Activated naive CD4-positive, alpha-beta T cell treated with anti-CD3 and anti-CD28 coated beads, Interleukin-2, amount 10 ng/mL, durations not matched to agents 7 days and 5 days (primary cell): ENCODE results near the gene MAGIX.

Experiments
- CTCF ChIA-PET: fragments of 350-600 bp; sonication (Branson Sonifier 250); formaldehyde crosslinking; loops from one replicate; lab custom pipeline; 2021; ENCODE audit warnings: antibody characterized with exemption; lab: Charles Lee
- DNase-seq: peaks from one replicate; pipeline ENCODE4 v3.0.0-alpha.2; 2020
- H3K27ac Mint-ChIP-seq: one replicate; pipeline ENCODE4 v1.8.0; 2021; ENCODE audit warnings: mild to moderate bottlenecking, moderate library complexity, mixed read lengths
- H3K27me3 Mint-ChIP-seq: one replicate; pipeline ENCODE4 v1.8.0; 2021; ENCODE audit warnings: mild to moderate bottlenecking, mixed read lengths
- H3K36me3 Mint-ChIP-seq: one replicate; pipeline ENCODE4 v1.8.0; 2021; ENCODE audit warnings: mixed read lengths
- H3K4me1 Mint-ChIP-seq: one replicate; pipeline ENCODE4 v1.8.0; 2021; ENCODE audit warnings: mixed read lengths
- H3K4me3 Mint-ChIP-seq: one replicate; pipeline ENCODE4 v1.8.0; 2021; ENCODE audit warnings: mild to moderate bottlenecking, moderate library complexity, mixed read lengths
- H3K9me3 Mint-ChIP-seq: one replicate; pipeline ENCODE4 v1.8.0; 2021; ENCODE audit warnings: mixed read lengths

Gene MAGIX

DNA sequence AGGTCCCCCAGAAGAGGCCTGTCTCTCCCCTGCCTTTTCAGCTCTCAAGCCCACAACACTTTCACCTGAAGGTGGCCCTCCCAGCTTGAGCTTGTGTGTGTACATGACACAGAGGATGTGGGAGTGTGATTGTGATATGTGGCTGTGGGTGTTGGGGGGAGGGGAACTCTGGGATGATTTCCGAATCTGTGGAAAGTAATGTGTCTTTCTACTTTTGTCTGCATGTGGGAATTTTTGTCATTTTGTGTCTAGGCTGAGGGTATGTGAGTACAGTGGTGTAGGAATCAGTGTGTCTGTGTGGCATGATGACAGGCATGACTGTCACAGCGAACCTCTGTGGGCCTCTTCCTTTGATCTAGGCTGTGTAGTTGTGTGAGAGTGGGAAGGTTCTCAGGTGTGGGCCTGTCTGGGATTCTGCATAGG, 31.0 kb downstream of the MAGIX start:
- peaks cover 42% of the 10 kb centered on the region for H3K4me1 Mint-ChIP-seq
- DNase-seq, result peak; percentile 36
- peaks cover 2% of the 10 kb centered on the region for H3K36me3 Mint-ChIP-seq
- CTCF ChIA-PET, result interaction anchor here (1.0 to 2.5 kb wide), 11 partner anchors 21 to 683 kb away, joined by 3 to 12 read pairs (median 5); partner anchors contain the start of gene PLP2
- H3K9me3 Mint-ChIP-seq, result no peaks in the 10 kb centered on the region
- H3K27ac Mint-ChIP-seq, result peak overlapping the region; percentile 73
- peaks cover 9% of the 10 kb centered on the region for H3K27me3 Mint-ChIP-seq
- no peak overlapping the region for H3K4me3 Mint-ChIP-seq

DNA sequence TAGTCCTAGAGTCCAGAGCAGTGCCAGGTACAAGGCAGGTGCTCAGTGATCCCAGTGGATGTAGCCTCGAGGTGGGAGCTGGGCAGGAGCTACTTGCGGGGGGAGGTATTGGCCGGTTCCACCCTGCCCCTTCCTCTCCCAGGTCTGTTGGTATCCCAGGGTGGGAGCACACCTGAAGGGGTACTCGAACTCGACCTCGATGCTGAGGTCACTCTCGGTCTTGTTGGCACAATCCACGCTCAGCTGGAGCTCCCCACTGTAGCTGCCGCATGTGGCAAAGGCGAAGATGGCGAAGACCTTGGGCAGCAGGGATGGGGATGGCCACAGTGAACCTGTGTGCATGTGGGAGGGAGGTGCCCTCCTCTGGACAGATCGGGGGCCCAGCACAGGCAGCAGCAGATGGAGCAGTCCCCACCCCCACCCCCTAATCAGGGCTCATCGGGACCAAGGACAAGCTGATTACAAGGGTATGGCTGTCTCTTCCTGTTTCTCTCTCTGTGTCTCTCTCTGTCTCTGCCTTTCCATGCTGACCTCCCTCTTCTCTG, 35.1 kb downstream of the MAGIX start:
- Mint-ChIP-seq H3K27me3 (peaks cover 16% of the 10 kb centered on the region), H3K4me3 (no peak overlapping the region), H3K27ac (no peak overlapping the region), H3K4me1 (peaks cover 34% of the 10 kb centered on the region), H3K36me3 (no peaks in the 10 kb centered on the region), H3K9me3 (no peaks in the 10 kb centered on the region)
- CTCF ChIA-PET, result no interaction called here
- no peak for DNase-seq

DNA sequence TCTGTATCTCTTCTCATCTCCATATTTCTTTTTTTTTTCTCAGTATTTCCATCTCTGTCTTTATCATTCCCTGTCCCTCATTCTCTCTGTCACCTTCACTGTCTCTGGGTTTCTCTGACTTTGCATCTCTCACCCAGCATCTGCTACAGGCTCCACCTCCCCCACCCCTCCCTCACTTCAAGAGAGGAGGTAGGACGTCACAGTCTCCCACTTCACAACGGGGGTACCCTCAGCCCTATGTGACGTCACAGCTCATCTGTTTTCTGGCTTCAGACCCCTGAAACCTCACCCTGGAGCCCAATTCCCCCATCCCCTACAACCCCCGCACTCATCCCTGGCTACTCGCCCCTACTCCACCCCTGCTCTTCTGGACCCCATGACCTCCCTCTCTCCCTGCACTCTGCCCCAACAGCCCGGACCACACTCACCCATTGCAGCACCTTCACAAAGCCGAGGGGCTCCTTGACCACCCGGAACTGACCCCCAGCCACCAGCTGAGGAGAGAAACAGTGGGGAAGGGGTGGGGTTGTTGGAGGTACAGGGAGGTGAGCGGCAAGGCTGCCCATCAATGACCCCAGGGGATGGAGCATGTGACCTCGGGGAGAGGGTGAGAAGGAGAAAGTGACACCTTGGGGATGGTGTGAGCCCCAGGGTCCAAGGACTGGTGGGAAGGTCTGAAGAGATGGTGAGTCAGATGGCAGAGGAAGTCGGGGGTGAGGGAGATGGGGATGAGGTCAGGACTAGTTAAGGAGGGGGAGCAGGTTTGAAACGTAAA, 36.2 kb downstream of the MAGIX start:
- no peak for DNase-seq
- H3K36me3 Mint-ChIP-seq, result no peaks in the 10 kb centered on the region
- H3K4me3 Mint-ChIP-seq, result no peak overlapping the region
- H3K27ac Mint-ChIP-seq, result no peak overlapping the region
- CTCF ChIA-PET, result no interaction called here
- H3K9me3 Mint-ChIP-seq, result no peaks in the 10 kb centered on the region
- peaks cover 23% of the 10 kb centered on the region for H3K4me1 Mint-ChIP-seq
- peaks cover 20% of the 10 kb centered on the region for H3K27me3 Mint-ChIP-seq

DNA sequence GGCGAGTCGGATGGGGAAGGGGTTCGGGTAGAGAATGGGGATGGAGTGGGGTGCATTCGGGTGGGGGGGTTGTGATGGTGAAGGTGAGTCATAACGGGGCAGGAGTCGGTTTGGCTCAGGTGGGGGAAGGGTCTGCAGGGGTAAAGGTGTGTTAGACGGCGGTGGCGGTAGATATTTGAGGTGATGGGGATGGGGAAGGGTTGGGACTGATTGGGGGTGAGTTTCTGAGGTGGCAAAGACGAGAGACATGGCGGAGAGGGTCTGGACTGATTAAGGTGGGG, 36.7 kb downstream of the MAGIX start:
- DNase-seq, result no peak
- Mint-ChIP-seq H3K27me3 (peaks cover 25% of the 10 kb centered on the region), H3K4me3 (no peak overlapping the region), H3K9me3 (no peaks in the 10 kb centered on the region), H3K36me3 (no peaks in the 10 kb centered on the region), H3K27ac (no peak overlapping the region), H3K4me1 (peaks cover 19% of the 10 kb centered on the region)
- CTCF ChIA-PET, result no interaction called here

DNA sequence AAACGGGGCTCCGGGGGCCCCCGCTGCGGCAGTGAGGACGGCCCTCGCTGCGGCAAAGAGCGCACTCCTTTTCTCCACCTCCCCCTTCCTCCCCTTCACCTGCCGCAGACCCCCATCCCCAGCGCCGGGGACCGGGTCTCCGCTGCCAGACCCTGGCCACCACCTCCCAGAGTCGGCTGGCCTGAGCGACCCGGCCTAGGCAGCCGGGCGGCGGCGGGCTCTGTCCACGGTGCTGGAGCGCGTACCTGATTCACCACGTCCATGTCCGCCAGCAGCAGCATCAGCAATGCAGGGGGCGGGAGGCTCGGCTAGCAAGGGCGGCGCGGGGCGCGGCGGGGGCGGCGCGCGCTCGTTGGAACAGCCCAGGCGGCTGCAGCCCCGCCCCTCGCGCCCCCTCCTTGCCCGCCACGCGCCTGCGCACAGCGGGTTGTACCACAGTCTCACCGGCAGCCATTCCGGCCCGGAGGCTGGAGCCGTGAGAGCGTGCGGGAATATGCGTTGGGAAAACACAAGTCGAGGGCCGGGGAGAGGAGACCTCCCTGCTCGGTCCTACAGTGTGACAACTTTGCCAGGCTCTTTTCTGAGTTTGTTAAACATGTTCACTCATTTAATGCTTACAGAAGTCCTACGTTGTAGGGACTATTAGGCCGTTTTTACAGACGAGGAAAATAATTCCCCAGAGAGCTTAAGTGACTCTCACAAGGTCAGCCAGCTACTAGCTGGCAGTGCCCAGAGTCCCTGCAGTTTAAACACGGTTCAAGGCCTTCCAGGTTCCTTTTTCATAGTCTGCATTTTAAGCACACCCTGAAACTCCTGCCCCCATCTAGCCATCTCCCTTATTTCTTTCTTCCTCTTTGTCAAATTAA, 37.6 kb downstream of the MAGIX start, which contains the start of gene SYP:
Gene SYP (minus strand): TSS at position 288 of the 866 bp plus-strand sequence. CDS start 7 bp downstream, at position 281.
- H3K36me3 Mint-ChIP-seq, result no peaks in the 10 kb centered on the region
- CTCF ChIA-PET, result no interaction called here

DNA sequence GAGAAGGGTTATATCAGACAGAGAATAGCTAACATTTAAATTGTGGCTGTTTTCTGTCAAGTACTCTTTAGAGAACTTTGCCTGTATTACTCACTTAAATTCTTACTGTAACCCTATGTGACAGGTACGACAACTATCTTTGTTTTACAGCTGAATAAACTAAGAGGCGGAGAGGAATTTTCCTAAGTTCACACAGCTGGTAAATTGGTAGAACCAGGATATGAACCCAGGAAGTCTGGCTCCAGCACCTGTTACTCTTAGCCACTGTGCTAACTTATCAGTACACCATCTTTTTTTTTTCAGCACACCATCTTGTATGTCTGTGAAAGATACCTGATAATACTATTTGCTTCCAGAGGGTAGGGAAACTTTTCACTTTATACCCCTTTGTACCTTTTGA, 39.5 kb downstream of the MAGIX start:
- H3K36me3 Mint-ChIP-seq, result no peaks in the 10 kb centered on the region
- DNase-seq, result no peak
- no peaks in the 10 kb centered on the region for H3K9me3 Mint-ChIP-seq
- CTCF ChIA-PET, result no interaction called here
- H3K4me1 Mint-ChIP-seq, result peaks cover 19% of the 10 kb centered on the region
- peaks cover 27% of the 10 kb centered on the region for H3K27me3 Mint-ChIP-seq
- H3K27ac Mint-ChIP-seq, result no peak overlapping the region
- H3K4me3 Mint-ChIP-seq, result no peak overlapping the region

More for the DNA sequence above, 37.6 kb downstream of the MAGIX start, which contains the start of gene SYP:
- peak within 1 kb of the TSS; percentile 27 for H3K4me3 Mint-ChIP-seq
- H3K4me1 Mint-ChIP-seq, result peaks cover 19% of the 10 kb centered on the region
- no peaks in the 10 kb centered on the region for H3K9me3 Mint-ChIP-seq
- H3K27ac Mint-ChIP-seq, result peak within 1 kb of the TSS; percentile 46
- H3K27me3 Mint-ChIP-seq, result peaks cover 27% of the 10 kb centered on the region
- peak; percentile 89 for DNase-seq

DNA sequence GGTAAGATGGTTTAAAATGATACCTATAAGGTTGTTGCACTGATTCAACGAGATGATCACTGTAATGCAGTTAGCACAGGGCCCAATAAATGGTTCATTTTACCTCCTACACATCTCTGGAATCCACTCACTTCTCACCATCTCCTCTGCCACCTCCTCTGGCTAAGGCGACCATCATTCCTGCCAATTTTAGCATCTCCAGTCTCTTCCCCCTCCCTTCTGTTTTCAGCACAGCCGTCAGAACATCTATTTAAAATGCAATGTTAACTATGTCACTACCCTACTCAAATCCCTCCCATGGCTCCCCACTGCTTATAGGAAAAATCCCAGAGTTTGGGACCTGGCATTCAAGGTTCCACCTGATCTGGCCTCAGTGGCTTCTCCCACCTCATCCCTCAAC, 41.0 kb downstream of the MAGIX start:
- H3K27ac Mint-ChIP-seq, result no peak overlapping the region
- no peak overlapping the region for H3K4me3 Mint-ChIP-seq
- peaks cover 11% of the 10 kb centered on the region for H3K4me1 Mint-ChIP-seq
- DNase-seq, result no peak
- H3K27me3 Mint-ChIP-seq, result peaks cover 19% of the 10 kb centered on the region
- H3K36me3 Mint-ChIP-seq, result no peaks in the 10 kb centered on the region
- H3K9me3 Mint-ChIP-seq, result no peaks in the 10 kb centered on the region
- CTCF ChIA-PET, result no interaction called here

DNA sequence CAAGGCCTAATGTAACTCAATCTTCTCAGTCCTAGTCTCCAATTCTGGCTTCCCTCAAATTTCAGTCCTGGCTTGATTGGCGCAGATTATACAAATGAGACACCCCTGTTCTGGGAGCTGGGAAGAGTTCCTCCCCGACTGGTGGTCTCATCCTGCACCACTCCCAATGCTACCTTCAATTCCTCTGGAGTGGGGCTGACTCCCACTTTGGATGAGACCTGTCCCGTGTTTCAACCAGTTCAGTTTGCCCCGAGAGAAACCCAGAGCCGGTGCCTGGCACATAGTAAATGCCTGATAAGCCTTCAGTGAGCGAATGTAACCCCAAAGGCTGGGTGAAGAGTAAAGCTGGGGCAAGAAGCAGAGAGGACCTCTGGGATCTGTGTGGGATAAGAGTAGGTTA, 41.5 kb downstream of the MAGIX start:
- CTCF ChIA-PET, result no interaction called here
- no peak for DNase-seq
- Mint-ChIP-seq H3K27me3 (peaks cover 14% of the 10 kb centered on the region), H3K9me3 (no peaks in the 10 kb centered on the region), H3K36me3 (no peaks in the 10 kb centered on the region), H3K4me3 (no peak overlapping the region), H3K27ac (no peak overlapping the region), H3K4me1 (peaks cover 7% of the 10 kb centered on the region)

DNA sequence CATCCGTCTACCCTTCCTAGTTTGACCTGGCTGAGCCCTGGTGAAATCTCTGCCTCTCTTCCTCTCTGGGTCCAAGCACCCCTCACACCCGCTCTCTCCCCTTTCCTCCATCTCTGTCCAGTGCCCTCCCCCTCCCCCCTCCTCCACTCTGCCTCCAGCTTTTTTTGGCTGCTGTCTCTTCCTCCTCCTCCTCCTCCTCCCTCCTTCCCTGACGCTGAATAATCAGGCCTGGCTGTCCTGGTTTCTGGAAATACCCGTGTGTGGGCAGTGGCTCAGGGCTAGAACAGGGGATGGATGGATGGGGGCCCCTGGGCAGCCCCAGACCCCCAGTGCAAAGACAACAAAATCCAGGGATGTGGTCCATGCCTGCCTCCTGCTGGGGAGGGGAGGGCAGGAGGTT, 42.2 kb downstream of the MAGIX start:
- peaks cover 5% of the 10 kb centered on the region for H3K4me1 Mint-ChIP-seq
- no peaks in the 10 kb centered on the region for H3K36me3 Mint-ChIP-seq
- CTCF ChIA-PET, result no interaction called here
- no peak overlapping the region for H3K27ac Mint-ChIP-seq
- H3K4me3 Mint-ChIP-seq, result no peak overlapping the region
- peaks cover 14% of the 10 kb centered on the region for H3K27me3 Mint-ChIP-seq
- H3K9me3 Mint-ChIP-seq, result no peaks in the 10 kb centered on the region
- no peak for DNase-seq

DNA sequence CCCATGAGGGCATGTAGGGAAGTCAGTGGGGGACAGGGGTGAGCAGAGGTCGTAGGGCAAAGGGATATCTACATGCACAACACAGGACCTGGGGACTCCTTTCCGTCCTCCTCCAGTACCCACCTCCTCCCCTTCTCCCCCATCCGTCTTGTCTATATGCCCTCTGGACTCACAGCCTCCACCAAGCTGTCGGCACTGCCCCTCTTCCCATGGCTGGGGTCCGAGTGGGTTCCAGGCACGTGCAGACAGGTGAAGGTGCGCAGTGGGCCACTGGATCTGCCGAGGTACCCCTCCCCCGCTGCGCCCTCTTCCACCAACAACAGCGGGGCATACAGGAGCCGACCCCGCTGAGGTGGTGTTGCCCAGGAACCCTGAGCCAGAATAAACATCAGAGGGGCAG, 42.9 kb downstream of the MAGIX start:
- H3K27ac Mint-ChIP-seq, result no peak overlapping the region
- no peaks in the 10 kb centered on the region for H3K36me3 Mint-ChIP-seq
- peaks cover 4% of the 10 kb centered on the region for H3K4me1 Mint-ChIP-seq
- CTCF ChIA-PET, result no interaction called here
- no peak overlapping the region for H3K4me3 Mint-ChIP-seq
- H3K9me3 Mint-ChIP-seq, result no peaks in the 10 kb centered on the region
- H3K27me3 Mint-ChIP-seq, result peaks cover 19% of the 10 kb centered on the region
- no peak for DNase-seq

DNA sequence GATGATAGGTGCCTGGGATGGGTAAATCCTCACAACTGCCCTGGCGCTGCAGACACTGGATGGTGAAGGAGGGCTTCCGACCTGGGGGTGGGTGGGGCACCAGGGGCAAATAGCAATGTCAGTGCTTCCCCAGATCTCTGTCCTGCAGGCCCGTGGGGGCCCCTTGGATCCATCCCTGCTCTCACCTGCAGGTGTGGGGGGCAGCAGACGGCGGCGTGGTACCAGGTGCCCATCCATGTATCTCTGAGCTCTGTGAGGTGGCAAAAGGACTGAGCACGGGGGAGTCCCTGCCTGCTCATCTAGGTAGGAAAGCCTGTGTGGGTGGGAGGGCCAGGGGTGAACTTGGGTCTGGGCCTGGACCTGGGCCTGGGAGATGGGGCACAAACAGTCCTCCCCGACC, 44.0 kb downstream of the MAGIX start:
- no peaks in the 10 kb centered on the region for H3K36me3 Mint-ChIP-seq
- H3K27ac Mint-ChIP-seq, result no peak overlapping the region
- H3K27me3 Mint-ChIP-seq, result peaks cover 27% of the 10 kb centered on the region
- H3K4me1 Mint-ChIP-seq, result no peaks in the 10 kb centered on the region
- DNase-seq, result no peak
- CTCF ChIA-PET, result no interaction called here
- no peak overlapping the region for H3K4me3 Mint-ChIP-seq
- no peaks in the 10 kb centered on the region for H3K9me3 Mint-ChIP-seq

DNA sequence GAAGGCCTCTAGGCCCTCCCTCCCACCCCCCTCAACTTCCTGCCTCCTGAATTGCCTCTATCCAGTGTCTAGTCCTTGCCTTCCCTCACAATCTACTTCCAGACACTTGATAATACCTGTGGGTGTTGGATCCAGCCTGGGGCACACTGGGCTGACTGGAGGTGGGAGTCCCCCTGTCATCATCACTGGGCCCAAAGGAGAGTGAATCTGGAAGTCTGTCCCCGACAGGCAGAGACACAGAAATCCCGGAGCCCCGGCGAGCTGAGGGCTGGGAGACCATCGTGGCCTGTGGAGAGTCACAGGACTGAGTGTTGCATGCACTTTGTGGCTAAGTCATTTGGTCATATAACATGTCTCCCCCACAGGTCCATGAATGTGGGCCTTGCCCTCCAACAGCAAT, 45.8 kb downstream of the MAGIX start:
- Mint-ChIP-seq H3K9me3 (peaks cover 6% of the 10 kb centered on the region), H3K4me3 (no peak overlapping the region)
- CTCF ChIA-PET, result interaction anchor here (1.7 kb wide), 1 partner anchor 16 kb away, joined by 6 read pairs; no protein-coding TSS in a partner anchor

DNA sequence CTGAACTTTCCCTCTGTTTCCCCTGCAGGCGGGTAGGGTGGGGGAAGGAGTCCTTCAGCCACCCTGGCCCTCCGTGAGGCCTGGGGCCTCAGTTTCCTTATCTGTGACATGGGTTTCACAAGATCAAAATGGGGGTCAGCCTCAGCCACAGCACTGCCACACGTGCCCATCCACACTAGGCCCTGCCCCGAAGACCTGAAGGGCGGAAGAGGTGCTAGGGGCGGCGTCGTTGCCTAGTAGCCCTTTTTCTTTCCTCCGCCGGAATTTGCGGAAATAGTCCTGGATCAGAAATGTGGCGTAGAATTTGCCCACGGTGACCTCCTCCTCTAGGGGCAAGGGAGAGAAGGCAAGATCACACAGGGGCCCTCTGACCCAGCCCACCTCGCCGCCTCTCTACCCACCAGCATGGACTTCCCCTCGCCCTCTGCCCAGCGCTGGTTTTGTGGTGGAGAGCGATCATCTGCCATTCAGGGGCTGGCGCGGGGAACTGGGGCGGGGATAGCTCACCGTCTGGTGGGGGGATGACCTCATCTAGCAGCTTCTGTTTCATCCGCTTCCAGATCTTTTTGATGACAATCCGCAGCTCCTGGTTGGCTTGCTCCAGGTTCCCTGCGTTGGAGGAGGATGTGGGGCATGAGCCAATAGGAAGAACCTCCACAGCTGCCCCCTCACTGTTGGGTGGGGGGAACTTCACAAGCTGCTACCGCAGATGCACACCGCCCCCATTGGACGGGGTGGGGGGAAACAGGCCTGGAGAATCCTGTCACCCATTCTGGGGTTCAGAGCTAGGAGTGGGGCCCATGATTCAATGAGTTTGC, 47.1 kb downstream of the MAGIX start:
- peaks cover 31% of the 10 kb centered on the region for H3K27me3 Mint-ChIP-seq
- CTCF ChIA-PET, result no interaction called here
- H3K36me3 Mint-ChIP-seq, result no peaks in the 10 kb centered on the region
- H3K9me3 Mint-ChIP-seq, result peaks cover 6% of the 10 kb centered on the region
- no peak overlapping the region for H3K4me3 Mint-ChIP-seq
- DNase-seq, result peak; percentile 22
- no peak overlapping the region for H3K27ac Mint-ChIP-seq
- H3K4me1 Mint-ChIP-seq, result no peaks in the 10 kb centered on the region

More for the DNA sequence above, 45.8 kb downstream of the MAGIX start:
- Mint-ChIP-seq H3K36me3 (no peaks in the 10 kb centered on the region), H3K4me1 (no peaks in the 10 kb centered on the region), H3K27me3 (peaks cover 38% of the 10 kb centered on the region), H3K27ac (no peak overlapping the region)
- DNase-seq, result no peak

DNA sequence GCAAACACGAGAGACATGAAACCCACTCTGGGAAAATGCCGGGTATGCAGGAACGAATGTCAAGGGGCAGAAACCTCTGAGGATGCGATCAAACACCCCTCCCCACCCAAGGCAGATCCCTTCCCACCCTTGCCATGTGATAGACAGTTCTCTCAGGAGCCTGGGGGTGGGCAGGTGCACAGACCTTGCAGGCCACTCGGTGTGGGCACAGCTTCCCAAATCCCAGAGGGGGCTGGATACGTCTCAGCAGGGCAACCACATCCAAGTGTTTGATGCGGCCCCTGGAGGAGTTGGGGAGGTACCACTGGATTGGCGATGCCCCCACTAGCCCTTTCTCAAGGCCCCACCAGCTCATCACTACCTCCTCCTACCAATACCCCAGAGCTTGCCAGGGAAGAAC, 47.8 kb downstream of the MAGIX start:
- DNase-seq, result no peak
- no peak overlapping the region for H3K27ac Mint-ChIP-seq
- no peaks in the 10 kb centered on the region for H3K36me3 Mint-ChIP-seq
- H3K9me3 Mint-ChIP-seq, result peaks cover 6% of the 10 kb centered on the region
- no peak overlapping the region for H3K4me3 Mint-ChIP-seq
- CTCF ChIA-PET, result no interaction called here
- peaks cover 31% of the 10 kb centered on the region for H3K27me3 Mint-ChIP-seq
- H3K4me1 Mint-ChIP-seq, result no peaks in the 10 kb centered on the region
